Suprapubic skin (tissue), 4 donors: ENCODE results near the gene ACSS1. TPM values are rescaled to one million over a fixed set of nuclear protein-coding genes. Genes with fewer than 3 reads are reported as not detected.

ENCODE experiments used
- DNase-seq, 2 donors: peaks; one replicate each; pipeline ENCODE4 v3.0.0-alpha.2; 2019; ENCODE audit warnings: low spot score in 2 of 2
- H3K27ac ChIP-seq: fragments of 200-600 bp; sonication (generic); one replicate; pipeline ENCODE4 v1.5.1; 2019
- H3K27me3 ChIP-seq: fragments of 200-600 bp; sonication (generic); one replicate; pipeline ENCODE4 v1.5.1; 2019
- H3K36me3 ChIP-seq: fragments of 200-600 bp; sonication (generic); one replicate; pipeline ENCODE4 v1.5.1; 2019
- H3K4me1 ChIP-seq: fragments of 200-600 bp; sonication (generic); one replicate; pipeline ENCODE4 v1.5.1; 2019
- H3K4me3 ChIP-seq: fragments of 200-600 bp; sonication (generic); one replicate; pipeline ENCODE4 v1.5.1; 2019; ENCODE audit warnings: mild to moderate bottlenecking
- H3K9me3 ChIP-seq: fragments of 200-600 bp; sonication (generic); one replicate; pipeline ENCODE4 v1.5.1; 2019
- EP300 ChIP-seq: sonication (generic); formaldehyde crosslinking; IDR thresholded peaks from one replicate; pipeline ENCODE4 v1.6.1; 2017; ENCODE audit warnings: antibody characterized with exemption
- POLR2A ChIP-seq, 2 donors: fragments of 450-650 bp; IDR thresholded peaks; one replicate each; pipeline ENCODE4 v1.6.1; 2017; ENCODE audit warnings: antibody characterized with exemption in 2 of 2, mild to moderate bottlenecking in 2 of 2, moderate library complexity in 2 of 2
- POLR2AphosphoS5 ChIP-seq, 3 donors: sonication (generic); formaldehyde crosslinking; IDR thresholded peaks; one replicate each; pipeline ENCODE4 v1.6.1; 2017; ENCODE audit warnings: antibody characterized with exemption in 3 of 3
- WGBS: methylation state at CpG from one replicate; pipeline ENCODE4 v1.1.5; 2018; 5-methylcytosine and 5-hydroxymethylcytosine counted together
- total RNA-seq, 4 donors: library from RNA; depleted of rRNA; stranded (reverse); fragments of >200 nt; gene quantifications; one replicate each; pipeline ENCODE4 v1.1.0, GENCODE V29; 2016
- TF ChIP-seq, protein P1 (sequence below), 2 donors: fragments of 200-600 bp in 1 of 2; fragments of 450-650 bp in 1 of 2; sonication (generic) in 1 of 2; IDR thresholded peaks; one replicate each; pipeline ENCODE4 v1.5.1; 2016 to 2019; ENCODE audit warnings: antibody characterized with exemption in 2 of 2, mild to moderate bottlenecking in 1 of 2, moderate library complexity in 1 of 2

ACSS1 gene
- total RNA-seq, 4 donors from 2014 or later = 29.0 to 80.0 (median 47.6) TPM

- Histone ChIP-seq H3K4me1 (peaks cover 64% of the 10 kb centered on the region), H3K27ac (no peak overlapping the region), H3K4me3 (no peak overlapping the region), H3K9me3 (no peaks in the 10 kb centered on the region), H3K27me3 (no peaks in the 10 kb centered on the region), H3K36me3 (no peaks in the 10 kb centered on the region)
- no peak for TF ChIP-seq POLR2AphosphoS5 (IDR thresholded peaks at IDR 0.05)
- peak in 1 of 2 donors; percentile 60 for DNase-seq
- WGBS = 78% methylated on average over 12 of the region's 12 CpGs
These were observed 59.1 kb downstream of the ACSS1 start for GRCh38 chr20:24998631-24999445.

DNA sequence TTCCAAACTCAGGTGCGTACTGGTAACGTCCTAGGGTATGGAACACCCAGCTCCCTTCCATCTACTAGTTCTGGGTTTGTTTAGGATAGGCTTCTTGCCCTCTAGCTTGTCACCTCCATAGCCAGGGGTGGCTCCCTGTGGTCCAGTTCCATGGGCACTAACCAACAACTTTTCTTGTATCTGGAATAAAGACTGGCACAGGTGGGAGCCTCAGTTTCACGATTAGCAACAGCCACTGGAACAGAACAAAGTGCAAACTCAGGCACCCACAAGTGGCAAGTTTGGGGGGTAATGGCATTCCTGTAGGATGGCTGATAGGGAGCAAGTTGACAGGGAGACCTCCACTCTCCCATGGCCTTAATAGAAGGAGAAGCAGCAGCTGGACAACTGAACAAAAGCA, 59.8 kb downstream of the ACSS1 start:
- 51% methylated on average over 3 of the region's 3 CpGs for WGBS
- peaks cover 72% of the 10 kb centered on the region for H3K4me1 ChIP-seq
- no peak overlapping the region for H3K27ac ChIP-seq
- no peaks in the 10 kb centered on the region for H3K9me3 ChIP-seq
- H3K27me3 ChIP-seq = no peaks in the 10 kb centered on the region
- DNase-seq = peak in 1 of 2 donors; percentile 26
- H3K4me3 ChIP-seq = no peak overlapping the region
- H3K36me3 ChIP-seq = no peaks in the 10 kb centered on the region
- TF ChIP-seq EP300 (no peak), POLR2AphosphoS5 (IDR thresholded peaks at IDR 0.05) (no peak), POLR2A (IDR thresholded peaks at IDR 0.05) (no peak)
- TF ChIP-seq, protein P1, sequence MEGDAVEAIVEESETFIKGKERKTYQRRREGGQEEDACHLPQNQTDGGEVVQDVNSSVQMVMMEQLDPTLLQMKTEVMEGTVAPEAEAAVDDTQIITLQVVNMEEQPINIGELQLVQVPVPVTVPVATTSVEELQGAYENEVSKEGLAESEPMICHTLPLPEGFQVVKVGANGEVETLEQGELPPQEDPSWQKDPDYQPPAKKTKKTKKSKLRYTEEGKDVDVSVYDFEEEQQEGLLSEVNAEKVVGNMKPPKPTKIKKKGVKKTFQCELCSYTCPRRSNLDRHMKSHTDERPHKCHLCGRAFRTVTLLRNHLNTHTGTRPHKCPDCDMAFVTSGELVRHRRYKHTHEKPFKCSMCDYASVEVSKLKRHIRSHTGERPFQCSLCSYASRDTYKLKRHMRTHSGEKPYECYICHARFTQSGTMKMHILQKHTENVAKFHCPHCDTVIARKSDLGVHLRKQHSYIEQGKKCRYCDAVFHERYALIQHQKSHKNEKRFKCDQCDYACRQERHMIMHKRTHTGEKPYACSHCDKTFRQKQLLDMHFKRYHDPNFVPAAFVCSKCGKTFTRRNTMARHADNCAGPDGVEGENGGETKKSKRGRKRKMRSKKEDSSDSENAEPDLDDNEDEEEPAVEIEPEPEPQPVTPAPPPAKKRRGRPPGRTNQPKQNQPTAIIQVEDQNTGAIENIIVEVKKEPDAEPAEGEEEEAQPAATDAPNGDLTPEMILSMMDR (IDR thresholded peaks at IDR 0.05) = no peak

DNA sequence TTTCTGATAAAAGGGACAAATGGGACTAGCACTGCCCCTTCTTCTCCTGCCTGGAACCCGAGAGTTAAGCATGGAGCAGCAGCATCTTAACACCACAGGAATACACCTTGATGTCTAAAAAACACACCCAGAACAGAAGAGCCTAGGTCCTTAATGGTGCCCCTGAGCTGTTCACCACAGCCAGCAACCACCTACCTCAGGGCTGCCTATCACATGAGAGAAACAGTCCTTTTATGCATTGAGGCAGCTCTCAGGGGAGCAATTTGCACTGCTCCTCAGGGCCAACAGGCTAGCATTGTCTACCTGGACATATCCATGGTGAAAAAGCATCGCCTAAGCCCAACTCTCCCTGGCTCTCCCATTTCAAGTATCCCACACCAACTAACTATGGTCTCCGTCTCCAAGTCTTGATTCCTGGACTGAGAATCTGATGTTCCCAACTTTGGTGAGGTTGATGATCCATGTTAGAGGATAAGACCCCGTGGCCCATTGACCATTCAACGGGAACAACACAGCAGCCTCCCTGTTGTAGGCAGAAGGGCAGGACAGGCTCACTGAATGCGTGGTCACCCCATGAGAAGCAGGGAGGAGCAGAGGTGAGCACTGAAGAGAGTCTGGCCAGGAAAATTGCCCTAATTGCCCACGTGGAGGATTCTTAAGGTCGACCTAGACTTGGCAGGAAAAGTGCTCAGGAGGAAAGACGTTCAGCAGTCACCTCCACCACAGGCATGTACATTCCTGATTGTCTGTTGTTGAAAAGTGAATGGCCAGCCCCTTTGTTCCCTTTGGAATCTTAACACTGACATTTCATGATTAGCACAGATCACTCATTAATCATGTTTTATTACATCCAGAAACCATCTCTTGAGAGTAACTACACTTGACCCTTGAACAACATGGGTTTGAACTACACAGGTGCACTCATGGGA, 61.2 kb downstream of the ACSS1 start:
- H3K9me3 ChIP-seq = no peaks in the 10 kb centered on the region
- DNase-seq = peak in 1 of 2 donors; percentile 34
- no peak overlapping the region for H3K4me3 ChIP-seq
- no peaks in the 10 kb centered on the region for H3K36me3 ChIP-seq
- no peaks in the 10 kb centered on the region for H3K27me3 ChIP-seq
- no peak overlapping the region for H3K27ac ChIP-seq
- TF ChIP-seq POLR2AphosphoS5 (IDR thresholded peaks at IDR 0.05) (no peak), EP300 (no peak), POLR2A (IDR thresholded peaks at IDR 0.05) (no peak)
- TF ChIP-seq, protein P1 (IDR thresholded peaks at IDR 0.05) = no peak
- peaks cover 79% of the 10 kb centered on the region for H3K4me1 ChIP-seq
- WGBS = 69% methylated on average over 9 of the region's 9 CpGs

DNA sequence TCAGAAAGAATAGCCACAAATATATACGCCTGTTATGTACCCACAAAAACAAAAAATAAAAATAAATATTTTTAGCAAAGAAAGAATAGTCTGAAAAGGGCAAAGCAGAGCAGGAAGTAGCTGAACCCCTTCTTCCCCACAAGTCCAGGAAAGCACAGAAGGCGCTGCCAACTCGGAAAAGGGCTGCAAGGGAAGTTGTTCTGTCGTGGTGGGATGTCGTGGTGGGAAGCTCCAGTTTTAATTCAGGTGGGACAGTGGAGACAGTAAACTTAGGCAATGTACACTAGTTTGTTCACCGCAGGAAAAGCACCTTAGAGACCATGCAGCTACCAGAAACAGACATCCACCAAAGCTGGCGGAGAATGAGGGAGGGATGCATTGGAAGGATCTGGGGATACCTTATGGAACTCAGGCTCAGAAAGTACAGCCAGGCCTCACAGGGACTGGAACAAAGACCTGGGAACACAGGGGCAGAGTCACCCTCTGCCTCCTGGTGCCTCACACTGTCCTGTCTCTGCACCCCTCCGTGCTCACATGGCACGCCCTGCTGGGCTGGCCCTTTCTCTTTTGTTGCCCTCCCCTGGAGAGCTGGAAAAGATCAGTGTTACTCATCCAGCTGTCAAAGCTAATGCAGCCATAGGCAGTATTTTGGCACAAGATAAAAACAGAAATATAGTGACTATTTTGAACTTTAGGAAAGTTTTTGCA, 62.0 kb downstream of the ACSS1 start:
- DNase-seq = peak; percentile 40 to 53
- TF ChIP-seq POLR2A (IDR thresholded peaks at IDR 0.05) = no peak
- no peak for TF ChIP-seq POLR2AphosphoS5 (IDR thresholded peaks at IDR 0.05)
- TF ChIP-seq EP300 = no peak
- TF ChIP-seq, protein P1 (IDR thresholded peaks at IDR 0.05) = no peak
- Histone ChIP-seq H3K36me3 (no peaks in the 10 kb centered on the region), H3K27me3 (no peaks in the 10 kb centered on the region), H3K9me3 (no peaks in the 10 kb centered on the region), H3K27ac (no peak overlapping the region), H3K4me1 (peaks cover 86% of the 10 kb centered on the region), H3K4me3 (no peak overlapping the region)
- WGBS = 74% methylated on average over 7 of the region's 9 CpGs

GRCh38 chr20:24994470-24995368, 63.2 kb downstream of the ACSS1 start:
- H3K27ac ChIP-seq = no peak overlapping the region

More at GRCh38 chr20:24994470-24995368, 63.2 kb downstream of the ACSS1 start:
- no peaks in the 10 kb centered on the region for H3K27me3 ChIP-seq
- peak; percentile 86 to 88 for DNase-seq
- TF ChIP-seq, protein P1 (IDR thresholded peaks at IDR 0.05) = peak; percentile 93 to 94
- TF ChIP-seq EP300 (no peak), POLR2AphosphoS5 (IDR thresholded peaks at IDR 0.05) (peak in 1 of 3 donors; percentile 19), POLR2A (IDR thresholded peaks at IDR 0.05) (no peak)
- H3K4me3 ChIP-seq = peak overlapping the region; percentile 27
- no peaks in the 10 kb centered on the region for H3K36me3 ChIP-seq
- H3K4me1 ChIP-seq = peaks cover 80% of the 10 kb centered on the region
- no peaks in the 10 kb centered on the region for H3K9me3 ChIP-seq
- 39% methylated on average over 19 of the region's 20 CpGs for WGBS
